Measurements from ENCODE around the gene CSTF2T. TPM values are rescaled to one million over a fixed set of nuclear protein-coding genes. Genes with fewer than 3 reads are reported as not detected.

CSTF2T gene
- 13.5 and 17.0 TPM in 2 replicates for total RNA-seq

DNA sequence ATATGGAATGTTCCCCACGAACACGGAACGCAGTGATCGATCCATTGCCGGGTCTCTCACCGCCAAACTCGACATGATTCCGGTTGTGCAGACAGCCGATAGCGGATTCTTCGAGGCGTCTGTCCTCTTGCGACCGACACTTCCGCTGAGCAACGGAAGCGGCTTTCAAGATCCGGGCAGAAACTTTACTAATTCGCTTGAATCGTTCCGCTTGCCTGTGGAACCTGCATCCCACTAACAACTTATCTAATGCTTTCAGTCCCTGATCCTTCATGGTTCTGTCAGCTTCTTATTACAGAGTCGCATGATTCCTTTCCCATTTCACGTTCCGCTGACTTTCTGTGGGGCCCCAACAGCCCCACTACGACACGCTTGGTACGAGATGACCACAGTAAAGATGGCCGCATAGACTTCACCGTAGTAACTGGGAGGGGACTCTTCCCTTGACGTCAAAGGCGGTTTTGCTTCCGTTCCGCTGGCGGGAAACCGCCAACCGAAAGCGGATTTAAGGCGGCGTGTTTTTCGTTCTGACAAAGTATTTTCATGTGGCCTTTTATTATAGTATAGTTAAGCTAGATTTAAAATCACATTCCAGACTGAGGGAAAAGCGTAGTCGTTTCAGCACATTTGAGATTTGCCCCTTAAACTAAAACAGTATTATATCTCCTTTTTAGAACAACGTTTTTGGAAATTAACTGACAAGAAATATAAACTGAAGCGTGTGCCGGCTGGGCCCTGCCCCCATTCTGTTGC lies at the start of gene CSTF2T:
TSS of gene CSTF2T (minus strand) at position 121 of the 753 bp plus-strand sequence. CDS start at position 75, 46 bp downstream.

